Measurements from ENCODE around the gene PIK3CD. TPM values are rescaled to one million over a fixed set of nuclear protein-coding genes. Genes with fewer than 3 reads are reported as not detected.

The PIK3CD gene
- polyA plus RNA-seq, 1 experiment = 9.0 TPM

GRCh38 chr1:9687874-9688582 is 36.5 kb downstream of the PIK3CD start:
- H3K27ac ChIP-seq (ENCODE audit: low read depth, low read length) = peak overlapping the region; percentile 81
- H3K9me3 ChIP-seq (ENCODE audit: control insufficient read depth, insufficient read depth, low read length) = no peaks in the 10 kb centered on the region
- DNase-seq (ENCODE audit: low read depth, low spot score) = no peak
- H3K27me3 ChIP-seq (ENCODE audit: control insufficient read depth, insufficient read depth, low read length) = no peaks in the 10 kb centered on the region
- peak overlapping the region; percentile 66 for H3K4me3 ChIP-seq (ENCODE audit: low read depth, low read length)
- ChIA-PET POLR2A (interaction anchor here (0.6 to 2.9 kb wide), 2 partner anchors 16 to 33 kb away, joined by 3 to 19 read pairs; no protein-coding TSS in a partner anchor), CTCF (interaction anchor here (1.0 kb wide), 1 partner anchor 60 kb away, joined by 3 read pairs; no protein-coding TSS in a partner anchor)
- TF ChIP-seq, protein P1, sequence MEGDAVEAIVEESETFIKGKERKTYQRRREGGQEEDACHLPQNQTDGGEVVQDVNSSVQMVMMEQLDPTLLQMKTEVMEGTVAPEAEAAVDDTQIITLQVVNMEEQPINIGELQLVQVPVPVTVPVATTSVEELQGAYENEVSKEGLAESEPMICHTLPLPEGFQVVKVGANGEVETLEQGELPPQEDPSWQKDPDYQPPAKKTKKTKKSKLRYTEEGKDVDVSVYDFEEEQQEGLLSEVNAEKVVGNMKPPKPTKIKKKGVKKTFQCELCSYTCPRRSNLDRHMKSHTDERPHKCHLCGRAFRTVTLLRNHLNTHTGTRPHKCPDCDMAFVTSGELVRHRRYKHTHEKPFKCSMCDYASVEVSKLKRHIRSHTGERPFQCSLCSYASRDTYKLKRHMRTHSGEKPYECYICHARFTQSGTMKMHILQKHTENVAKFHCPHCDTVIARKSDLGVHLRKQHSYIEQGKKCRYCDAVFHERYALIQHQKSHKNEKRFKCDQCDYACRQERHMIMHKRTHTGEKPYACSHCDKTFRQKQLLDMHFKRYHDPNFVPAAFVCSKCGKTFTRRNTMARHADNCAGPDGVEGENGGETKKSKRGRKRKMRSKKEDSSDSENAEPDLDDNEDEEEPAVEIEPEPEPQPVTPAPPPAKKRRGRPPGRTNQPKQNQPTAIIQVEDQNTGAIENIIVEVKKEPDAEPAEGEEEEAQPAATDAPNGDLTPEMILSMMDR (IDR thresholded peaks at IDR 0.05; ENCODE audit: low read depth, low read length) = 0 out of 2 replicates have a peak, but pooled peaks have one; percentile 2

- no peak for DNase-seq (ENCODE audit: low read depth, low spot score)
- Histone ChIP-seq H3K4me3 (ENCODE audit: low read depth, low read length) (peak overlapping the region; percentile 66), H3K9me3 (ENCODE audit: control insufficient read depth, insufficient read depth, low read length) (no peaks in the 10 kb centered on the region), H3K27ac (ENCODE audit: low read depth, low read length) (peak overlapping the region; percentile 81), H3K27me3 (ENCODE audit: control insufficient read depth, insufficient read depth, low read length) (no peaks in the 10 kb centered on the region)
- TF ChIP-seq, protein P1 (IDR thresholded peaks at IDR 0.05; ENCODE audit: low read depth, low read length) = no peak
- ChIA-PET CTCF (interaction anchor here (0.6 kb wide), 1 partner anchor 514 kb away, joined by 3 read pairs; no protein-coding TSS in a partner anchor), POLR2A (interaction anchor here (2.9 kb wide), 1 partner anchor 17 kb away, joined by 19 read pairs; no protein-coding TSS in a partner anchor)
Observed at GRCh38 chr1:9688599-9688998, 37.1 kb downstream of the PIK3CD start.

DNA sequence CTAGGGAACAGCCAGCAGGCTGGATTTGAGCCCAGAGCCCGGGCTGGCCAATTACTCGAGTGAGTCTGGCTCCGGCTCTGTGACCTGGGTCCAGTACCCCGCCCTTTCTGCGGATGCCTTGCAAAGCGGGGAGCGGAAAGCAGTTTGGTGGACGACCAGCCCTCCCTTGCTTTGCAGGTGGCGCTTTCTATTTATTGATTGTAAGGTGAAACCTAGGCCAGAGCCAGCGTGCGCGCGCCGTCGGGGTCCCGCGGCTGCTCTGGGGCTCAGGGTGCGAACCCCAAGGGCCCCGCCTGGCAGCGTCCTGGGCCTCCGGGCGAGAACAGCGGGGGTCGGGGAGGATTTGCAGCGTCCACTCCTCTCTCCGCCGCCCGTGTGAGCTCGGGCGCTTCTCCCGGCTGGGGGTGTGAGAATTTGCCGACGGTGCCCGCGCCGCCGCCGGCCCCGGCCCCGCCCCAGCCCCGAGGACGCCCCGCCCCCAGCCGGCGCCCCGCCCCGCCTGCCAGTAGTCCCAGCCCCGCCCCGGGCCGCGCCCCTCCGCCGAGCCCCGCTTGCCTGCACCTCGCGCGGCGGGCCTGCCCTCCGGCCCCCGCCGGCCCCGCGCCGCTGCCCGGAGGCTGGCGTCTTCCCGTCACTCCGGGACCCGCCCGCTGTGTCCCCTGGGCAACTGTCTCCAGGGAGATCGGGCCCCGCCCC is 37.6 kb downstream of the PIK3CD start:
- no peak for DNase-seq (ENCODE audit: low read depth, low spot score)
- ChIA-PET CTCF (interaction anchor here (0.6 kb wide), 1 partner anchor 514 kb away, joined by 3 read pairs; no protein-coding TSS in a partner anchor), POLR2A (no interaction called here)
- Histone ChIP-seq H3K27me3 (ENCODE audit: control insufficient read depth, insufficient read depth, low read length) (no peaks in the 10 kb centered on the region), H3K27ac (ENCODE audit: low read depth, low read length) (peak overlapping the region; percentile 21), H3K4me3 (ENCODE audit: low read depth, low read length) (peak overlapping the region; percentile 75), H3K9me3 (ENCODE audit: control insufficient read depth, insufficient read depth, low read length) (no peaks in the 10 kb centered on the region)
- TF ChIP-seq, protein P1 (IDR thresholded peaks at IDR 0.05; ENCODE audit: low read depth, low read length) = no peak

DNA sequence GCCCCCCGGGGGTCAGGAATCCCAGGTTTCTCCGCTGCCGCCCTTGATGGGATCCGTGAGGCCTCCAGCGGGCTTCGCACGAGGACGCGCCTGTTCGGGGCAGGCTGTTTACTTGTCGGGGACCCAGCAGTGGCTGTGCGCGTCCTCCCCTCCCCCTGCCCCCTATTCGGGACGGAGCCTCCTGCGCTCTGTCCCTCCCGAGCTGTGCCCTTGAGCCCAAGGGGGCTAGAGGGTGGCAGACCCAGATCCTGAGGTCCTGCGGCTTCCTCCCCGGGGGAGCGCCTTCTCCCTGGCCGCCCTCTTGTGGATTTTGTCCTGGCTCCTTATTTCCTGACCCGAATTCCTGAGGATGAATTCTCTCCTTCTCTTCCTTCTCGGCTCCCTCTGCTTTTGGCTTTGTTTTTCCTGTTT is 38.4 kb downstream of the PIK3CD start:
- POLR2A ChIA-PET = no interaction called here
- H3K27ac ChIP-seq (ENCODE audit: low read depth, low read length) = peak overlapping the region; percentile 11
- H3K27me3 ChIP-seq (ENCODE audit: control insufficient read depth, insufficient read depth, low read length) = no peaks in the 10 kb centered on the region
- DNase-seq (ENCODE audit: low read depth, low spot score) = no peak
- no peaks in the 10 kb centered on the region for H3K9me3 ChIP-seq (ENCODE audit: control insufficient read depth, insufficient read depth, low read length)
- CTCF ChIA-PET = interaction anchor here (0.6 to 2.6 kb wide), 4 partner anchors 12 to 199 kb away, joined by 3 to 10 read pairs (median 4); no protein-coding TSS in a partner anchor
- peak overlapping the region; percentile 75 for H3K4me3 ChIP-seq (ENCODE audit: low read depth, low read length)
- TF ChIP-seq, protein P1 (IDR thresholded peaks at IDR 0.05; ENCODE audit: low read depth, low read length) = peak; percentile 35
